Gastrocnemius medialis (tissue), 4 donors: Measurements from ENCODE around the gene TBX18. TPM values are rescaled to one million over a fixed set of nuclear protein-coding genes. Genes with fewer than 3 reads are reported as not detected.

Experiments used
- ATAC-seq, 2 donors: fragments of 150-250 bp; one replicate each; pipeline ENCODE4 v1.9.1; 2016
- DNase-seq, 2 donors: peaks; one replicate each; pipeline ENCODE4 v3.0.0-alpha.2; 2019
- H3K27ac ChIP-seq, 4 donors: fragments of 200-600 bp; sonication (generic); 1 replicate in 1 of 4; 2 replicates in 3 of 4; pipeline ENCODE4 v1.5.1; 2016 to 2018; ENCODE audit warnings: mild to moderate bottlenecking in 2 of 4, moderate library complexity in 1 of 4
- H3K27me3 ChIP-seq, 3 donors: fragments of 200-600 bp; sonication (generic) in 2 of 3; 1 replicate in 1 of 3; 2 replicates in 2 of 3; pipeline versions ENCODE4 v1.5.1 to v1.6.0; 2016 to 2019; ENCODE audit warnings: mild to moderate bottlenecking in 1 of 3, moderate library complexity in 1 of 3
- H3K36me3 ChIP-seq, 2 donors: fragments of 200-600 bp; sonication (generic) in 1 of 2; one replicate each; pipeline ENCODE4 v1.5.1; 2017 to 2018
- H3K4me1 ChIP-seq, 2 donors: fragments of 200-600 bp; sonication (generic) in 1 of 2; one replicate each; pipeline ENCODE4 v1.5.1; 2016 to 2017; ENCODE audit warnings: mild to moderate bottlenecking in 2 of 2
- H3K4me3 ChIP-seq, 4 donors: fragments of 200-600 bp; sonication (generic) in 3 of 4; 1 replicate in 1 of 4; 2 replicates in 3 of 4; pipeline ENCODE4 v1.5.1; 2016 to 2019; ENCODE audit warnings: mild to moderate bottlenecking in 2 of 4
- H3K9me3 ChIP-seq, 3 donors: fragments of 200-600 bp; sonication (generic) in 2 of 3; 1 replicate in 1 of 3; 2 replicates in 2 of 3; pipeline ENCODE4 v1.5.1; 2016 to 2019
- CTCF ChIP-seq, 5 experiments: fragments of 450-650 bp in 3 of 5; fragments of 200-600 bp in 2 of 5; sonication (generic) in 2 of 5; IDR thresholded peaks in 4 of 5; conservative IDR thresholded peaks in 1 of 5; 1 replicate in 4 of 5; 2 replicates in 1 of 5; pipeline ENCODE4 v1.5.1; 2016 to 2019; ENCODE audit warnings: antibody characterized with exemption in 5 of 5, mild to moderate bottlenecking in 3 of 5, moderate library complexity in 3 of 5
- POLR2A ChIP-seq, 2 donors: fragments of 450-650 bp; IDR thresholded peaks; one replicate each; pipeline ENCODE4 v1.6.1; 2017; ENCODE audit warnings: antibody characterized with exemption in 2 of 2, mild to moderate bottlenecking in 2 of 2, moderate library complexity in 2 of 2
- in situ Hi-C, 4 donors: fragments of 200-750 bp; cut with MboI; loops; one replicate each; pipeline versions ENCODE4 v1.15.0 to v1.8.0; 2017; ENCODE audit warnings: low sequenced_read_pairs in 4 of 4
- intact Hi-C: fragments of 100-400 bp; cut with DNase I; formaldehyde crosslinking; loops from one replicate; pipeline ENCODE4 v1.15.1; 2023; ENCODE audit warnings: low total_unique reads
- total RNA-seq, 4 donors: library from RNA; depleted of rRNA; stranded (reverse); fragments of >200 nt; gene quantifications; one replicate each; pipeline versions ENCODE4 v1.1.0 to v1.2.3, GENCODE V29; 2016

TBX18 gene
- total RNA-seq, 4 donors from 2014 or later: 1.0 to 1.7 (median 1.3) TPM

- in situ Hi-C loops: no loop called here
- TF ChIP-seq POLR2A (IDR thresholded peaks at IDR 0.05): no peak
- no peak for TF ChIP-seq CTCF (IDR thresholded peaks at IDR 0.05 in 4 of 5, conservative IDR thresholded peaks at IDR 0.05 in 1 of 5)
- no peak for DNase-seq
Observed at GRCh38 chr6:84791927-84792326, 27.5 kb upstream of the TBX18 start.

GRCh38 chr6:84791233-84791632 lies 26.8 kb upstream of the TBX18 start:
- H3K36me3 ChIP-seq: no peaks in the 10 kb centered on the region
- H3K27ac ChIP-seq: no peak overlapping the region
- H3K27me3 ChIP-seq: no peaks in the 10 kb centered on the region
- ATAC-seq (no peak), DNase-seq (no peak)
- H3K4me1 ChIP-seq: no peaks in the 10 kb centered on the region
- in situ Hi-C loops (no loop called here), intact Hi-C loops (no loop called here)
- TF ChIP-seq POLR2A (IDR thresholded peaks at IDR 0.05) (no peak), CTCF (IDR thresholded peaks at IDR 0.05 in 4 of 5, conservative IDR thresholded peaks at IDR 0.05 in 1 of 5) (no peak)
- H3K4me3 ChIP-seq: no peak overlapping the region
- peaks cover 0 to 4% (median 0%) of the 10 kb centered on the region in 3 donors for H3K9me3 ChIP-seq

More at GRCh38 chr6:84791927-84792326, 27.5 kb upstream of the TBX18 start:
- ATAC-seq: no peak
- Histone ChIP-seq H3K27ac (no peak overlapping the region), H3K36me3 (no peaks in the 10 kb centered on the region), H3K27me3 (no peaks in the 10 kb centered on the region), H3K4me3 (no peak overlapping the region), H3K4me1 (no peaks in the 10 kb centered on the region), H3K9me3 (peaks cover 0 to 4% (median 0%) of the 10 kb centered on the region in 3 donors)
- intact Hi-C loops: no loop called here

- H3K36me3 ChIP-seq: no peaks in the 10 kb centered on the region
- no peaks in the 10 kb centered on the region for H3K4me1 ChIP-seq
- no peak for DNase-seq
- no peak overlapping the region for H3K27ac ChIP-seq
- H3K9me3 ChIP-seq: peaks cover 0 to 4% (median 0%) of the 10 kb centered on the region in 3 donors
- intact Hi-C loops (no loop called here), in situ Hi-C loops (no loop called here)
- H3K27me3 ChIP-seq: no peaks in the 10 kb centered on the region
- no peak for ATAC-seq
- TF ChIP-seq POLR2A (IDR thresholded peaks at IDR 0.05) (no peak), CTCF (IDR thresholded peaks at IDR 0.05 in 4 of 5, conservative IDR thresholded peaks at IDR 0.05 in 1 of 5) (no peak)
- H3K4me3 ChIP-seq: no peak overlapping the region
Observed at GRCh38 chr6:84789170-84789569, 24.8 kb upstream of the TBX18 start.

GRCh38 chr6:84788689-84789088 lies 24.3 kb upstream of the TBX18 start:
- H3K9me3 ChIP-seq: peaks cover 0 to 4% (median 0%) of the 10 kb centered on the region in 3 donors
- no peak overlapping the region for H3K27ac ChIP-seq
- no peaks in the 10 kb centered on the region for H3K27me3 ChIP-seq
- no peak for TF ChIP-seq POLR2A (IDR thresholded peaks at IDR 0.05)
- no peak for TF ChIP-seq CTCF (IDR thresholded peaks at IDR 0.05 in 4 of 5, conservative IDR thresholded peaks at IDR 0.05 in 1 of 5)
- no peak for ATAC-seq
- in situ Hi-C loops: no loop called here
- H3K4me3 ChIP-seq: no peak overlapping the region
- intact Hi-C loops: no loop called here
- H3K4me1 ChIP-seq: no peaks in the 10 kb centered on the region
- no peaks in the 10 kb centered on the region for H3K36me3 ChIP-seq
- no peak for DNase-seq

GRCh38 chr6:84785671-84786070 lies 21.3 kb upstream of the TBX18 start:
- Histone ChIP-seq H3K27ac (no peak overlapping the region), H3K4me3 (no peak overlapping the region), H3K9me3 (peaks cover 0 to 4% (median 0%) of the 10 kb centered on the region in 3 donors), H3K4me1 (no peaks in the 10 kb centered on the region), H3K36me3 (no peaks in the 10 kb centered on the region), H3K27me3 (no peaks in the 10 kb centered on the region)
- ATAC-seq: no peak
- no peak for DNase-seq
- in situ Hi-C loops (no loop called here), intact Hi-C loops (no loop called here)
- no peak for TF ChIP-seq POLR2A (IDR thresholded peaks at IDR 0.05)
- no peak for TF ChIP-seq CTCF (IDR thresholded peaks at IDR 0.05 in 4 of 5, conservative IDR thresholded peaks at IDR 0.05 in 1 of 5)
